ENCODE results near the gene SLC9A3.
"Not testable (repeated sequence)": the region's sequence is repeated elsewhere in the genome, so short reads cannot be mapped to it uniquely, and the experiment has no call there.

SLC9A3 gene

DNA sequence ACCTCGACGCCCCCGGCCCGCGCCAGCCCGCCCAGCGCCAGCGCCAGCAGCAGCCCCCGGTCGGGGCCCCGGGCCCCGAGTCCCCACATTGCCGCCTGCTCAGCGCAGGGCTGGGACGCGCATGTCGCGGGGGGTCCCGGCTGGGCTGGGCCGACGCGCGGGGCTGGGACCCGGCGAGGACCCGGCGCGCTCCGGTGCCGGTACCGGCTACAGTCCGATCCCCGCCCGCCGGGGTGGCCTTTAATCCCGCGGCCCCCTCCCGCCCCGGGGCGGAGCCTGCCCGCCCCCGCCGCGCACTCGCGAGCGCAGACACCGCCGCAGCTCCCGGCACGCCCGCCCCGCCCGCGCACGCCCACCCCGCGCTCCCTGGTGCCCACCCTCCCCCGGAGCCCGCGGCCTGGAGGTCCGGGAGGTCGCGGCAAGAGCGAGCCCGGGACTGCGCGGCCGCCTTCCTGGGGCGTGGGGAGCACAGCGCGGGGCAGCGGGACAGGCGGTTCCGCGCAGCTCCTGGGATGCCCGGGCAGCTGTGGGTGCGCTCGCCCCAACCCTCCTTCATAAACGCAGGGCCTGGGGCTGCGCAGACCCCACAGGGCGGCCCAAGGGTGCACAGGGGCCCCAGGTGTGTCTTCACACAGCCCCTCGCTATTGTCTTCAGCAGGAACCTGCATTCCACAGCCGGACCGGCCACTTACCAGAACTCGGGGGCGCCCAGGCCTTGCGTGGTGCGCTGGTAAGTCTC lies at the start of gene SLC9A3:
TSS of gene SLC9A3 (minus strand) at position 216 of the 739 bp plus-strand sequence.
- DNase-seq (ENCODE audit: low read depth in 2 of 2), result no peak

DNA sequence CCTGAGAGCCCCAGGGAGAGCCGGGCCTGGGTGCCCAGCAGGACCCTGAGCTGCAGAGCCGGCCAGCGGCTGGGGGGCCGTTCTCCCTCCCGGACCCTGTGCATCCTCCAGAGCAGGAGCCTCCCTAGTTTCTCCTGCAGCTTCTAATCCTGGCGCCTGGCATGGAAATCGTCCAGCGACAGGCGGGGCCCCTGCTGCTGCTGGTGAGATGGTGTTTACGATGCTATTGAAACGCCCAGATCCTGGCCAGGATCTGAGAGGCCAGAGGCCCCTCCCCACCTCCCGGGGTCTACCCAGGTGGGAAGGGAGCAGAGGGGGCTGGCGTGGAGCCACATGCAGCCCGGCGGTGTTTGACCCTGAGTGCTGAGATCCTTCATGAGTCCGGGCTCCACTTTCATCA lies 49.7 kb upstream of the SLC9A3 start:
- no peak for DNase-seq (ENCODE audit: low read depth in 2 of 2)

GRCh38 chr5:573206-573605 lies 49.0 kb upstream of the SLC9A3 start:
- no peak for DNase-seq (ENCODE audit: low read depth in 2 of 2)

DNA sequence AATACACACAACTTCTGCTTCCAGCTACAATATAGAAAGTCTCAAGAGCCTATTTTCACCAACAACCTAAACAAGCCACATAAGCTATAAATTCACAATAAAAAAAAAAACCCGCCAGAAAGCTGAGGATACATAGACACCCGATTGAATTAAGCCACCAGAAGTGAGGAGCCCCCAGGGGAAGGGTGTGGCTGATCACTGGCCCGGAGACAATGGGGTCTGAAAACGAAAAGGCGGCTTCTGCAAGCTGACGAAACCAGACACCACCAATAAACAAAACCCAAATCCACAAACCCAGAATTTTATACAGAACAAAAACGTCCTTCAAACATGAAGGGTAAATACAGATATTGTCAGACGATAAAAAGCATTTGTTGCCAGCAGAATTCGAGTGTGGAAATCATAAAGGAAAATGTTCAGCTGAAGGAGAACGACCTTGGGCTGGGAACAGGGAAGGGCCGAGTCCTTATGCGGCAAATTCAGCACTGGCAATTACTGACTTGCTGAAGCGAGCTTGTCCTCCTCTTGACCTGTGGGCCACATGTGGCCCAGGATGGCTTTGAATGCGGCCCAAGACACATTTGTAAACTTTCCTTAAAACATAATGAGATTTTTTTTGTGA lies 48.3 kb upstream of the SLC9A3 start:
- no peak for DNase-seq (ENCODE audit: low read depth in 2 of 2)

DNA sequence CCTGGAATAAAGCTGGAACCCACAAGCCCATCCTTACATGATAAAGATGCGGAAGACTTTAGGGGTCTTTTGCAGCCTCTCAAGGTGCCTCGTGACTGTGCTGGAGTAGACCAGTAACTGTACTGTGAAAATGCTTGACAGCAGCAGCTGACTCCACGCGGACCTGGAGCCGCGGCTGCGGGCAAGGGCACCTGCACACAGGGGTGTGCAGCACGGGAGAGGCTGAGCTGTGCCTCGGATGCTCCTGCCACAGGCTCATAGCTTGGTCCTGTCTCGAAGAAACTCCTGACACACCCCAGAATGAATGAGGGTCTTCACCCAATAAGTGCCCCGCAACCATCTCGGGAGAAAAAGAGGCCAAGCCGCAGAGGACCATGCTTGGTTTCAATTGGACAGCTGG lies 47.5 kb upstream of the SLC9A3 start:
- no peak for DNase-seq (ENCODE audit: low read depth in 2 of 2)

- DNase-seq (ENCODE audit: low read depth in 2 of 2), result no peak
Observed at GRCh38 chr5:570886-571285, 46.6 kb upstream of the SLC9A3 start.

GRCh38 chr5:570446-570845 lies 46.2 kb upstream of the SLC9A3 start:
- DNase-seq (ENCODE audit: low read depth in 2 of 2), result no peak

DNA sequence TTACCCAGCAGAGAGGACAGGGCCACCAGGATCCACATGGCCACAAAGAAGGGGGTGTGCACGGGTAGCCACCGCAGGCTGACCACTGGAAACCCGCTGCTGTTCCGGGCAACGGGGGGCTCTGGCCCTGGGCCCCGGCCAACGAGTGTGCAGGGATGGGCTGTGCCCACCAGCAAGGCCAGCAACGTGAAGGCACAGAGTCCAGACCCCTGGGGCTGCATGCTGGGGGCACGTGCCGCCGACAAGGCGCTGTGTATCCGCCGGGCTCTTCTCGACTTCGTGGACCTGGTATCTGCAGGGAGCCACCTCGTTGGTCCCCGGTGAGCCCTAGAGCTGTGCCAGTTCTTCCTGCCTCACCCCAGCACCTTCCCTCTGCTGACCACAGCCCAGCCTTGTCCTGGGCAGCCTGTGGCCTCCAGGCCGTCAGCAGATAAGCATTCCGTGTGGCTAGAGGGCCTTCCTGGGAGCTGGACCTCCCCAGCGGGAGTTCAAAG lies 45.7 kb upstream of the SLC9A3 start:
- DNase-seq (ENCODE audit: low read depth in 2 of 2), result no peak

GRCh38 chr5:569358-569867 lies 45.2 kb upstream of the SLC9A3 start:
- no peak for DNase-seq (ENCODE audit: low read depth in 2 of 2)

GRCh38 chr5:568809-569208 lies 44.6 kb upstream of the SLC9A3 start:
- no peak for DNase-seq (ENCODE audit: low read depth in 2 of 2)

- no peak for DNase-seq (ENCODE audit: low read depth in 2 of 2)
Observed at GRCh38 chr5:568061-568781, 44.0 kb upstream of the SLC9A3 start.

- DNase-seq (ENCODE audit: low read depth in 2 of 2), result no peak
Observed at GRCh38 chr5:567664-568060, 43.4 kb upstream of the SLC9A3 start.

GRCh38 chr5:566636-567309 lies 42.5 kb upstream of the SLC9A3 start:
- DNase-seq (ENCODE audit: low read depth in 2 of 2), result no peak

- DNase-seq (ENCODE audit: low read depth in 2 of 2), result no peak
Observed at GRCh38 chr5:565782-566440, 41.7 kb upstream of the SLC9A3 start.

DNA sequence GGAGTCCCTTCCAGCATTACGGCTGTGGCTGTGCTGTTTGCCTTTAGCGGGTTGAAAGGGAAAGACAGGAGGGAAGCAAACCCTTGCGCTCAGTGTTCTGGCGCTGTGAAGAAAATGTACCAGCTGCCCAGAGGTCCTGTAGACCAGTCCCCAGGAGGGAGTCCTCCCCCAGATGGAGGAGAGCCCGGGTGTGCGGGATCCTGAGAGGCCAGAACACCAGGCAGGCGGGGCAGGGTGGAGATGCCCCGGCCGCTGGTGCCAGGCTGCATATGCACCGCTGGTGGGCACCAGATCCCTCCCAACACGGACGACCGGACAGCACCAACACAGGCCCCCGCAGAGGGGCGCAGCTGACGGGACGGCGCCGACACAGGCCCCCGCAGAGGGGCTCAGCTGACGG lies 37.2 kb upstream of the SLC9A3 start:
- no peak for DNase-seq (ENCODE audit: low read depth in 2 of 2)

DNA sequence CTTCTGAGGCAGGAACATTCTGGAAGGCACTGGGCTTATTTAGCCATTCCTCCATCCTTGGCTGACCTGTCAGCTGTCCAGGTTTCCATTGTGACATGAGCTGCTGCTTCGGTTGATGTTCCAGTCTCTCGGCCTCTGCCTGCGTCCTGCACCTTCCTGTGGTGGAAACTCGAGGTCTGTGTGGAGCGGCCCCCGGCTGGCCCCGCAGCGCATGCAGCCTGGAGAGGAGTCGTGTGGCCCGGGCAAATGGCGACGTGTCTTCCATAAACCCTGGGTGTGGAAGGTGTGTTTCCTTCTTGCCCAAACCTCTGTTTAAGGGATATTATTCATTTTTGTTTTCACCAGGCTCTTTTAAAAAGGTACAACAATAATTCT lies 36.5 kb upstream of the SLC9A3 start:
- no peak for DNase-seq (ENCODE audit: low read depth in 2 of 2)

GRCh38 chr5:558871-559503 lies 34.7 kb upstream of the SLC9A3 start:
- no peak for DNase-seq (ENCODE audit: low read depth in 2 of 2)

- no peak for DNase-seq (ENCODE audit: low read depth in 2 of 2)
Observed at GRCh38 chr5:558326-558725, 34.1 kb upstream of the SLC9A3 start.

DNA sequence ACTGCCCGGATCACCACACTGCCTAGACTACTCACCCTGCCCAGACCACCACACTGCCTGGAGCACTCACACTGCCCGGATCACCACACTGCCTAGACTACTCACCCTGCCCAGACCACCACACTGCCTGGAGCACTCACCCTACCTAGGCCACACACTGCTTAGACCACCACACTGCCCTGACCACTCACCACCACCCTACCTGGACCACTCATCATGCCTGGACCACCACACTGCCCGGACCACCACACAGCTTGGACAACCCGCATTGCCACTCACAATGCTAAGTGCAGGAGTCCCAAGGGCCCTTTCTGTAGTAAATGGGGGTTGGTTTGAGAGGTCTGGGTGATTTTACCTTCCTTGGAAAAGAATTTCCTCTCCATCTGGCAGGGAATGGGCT lies 33.7 kb upstream of the SLC9A3 start:
- DNase-seq (ENCODE audit: low read depth in 2 of 2), result not testable (repeated sequence)

- no peak for DNase-seq (ENCODE audit: low read depth in 2 of 2)
Observed at GRCh38 chr5:556909-557441, 32.7 kb upstream of the SLC9A3 start.
